Activated CD8-positive, alpha-beta T cell treated with anti-CD3 and anti-CD28 coated beads, Interleukin-2, amount 10 ng/mL, durations not matched to agents 7 days and 5 days (primary cell): ENCODE data around the gene PTGIR. TPM values are rescaled to one million over a fixed set of nuclear protein-coding genes. Genes with fewer than 3 reads are reported as not detected.

Source experiments
- ATAC-seq: fragments of 150-1000 bp; cut with Tn5 transposase; one replicate; pipeline ENCODE4 v1.10.0; 2021; ENCODE audit warnings: moderate library complexity
- CTCF ChIA-PET: fragments of 350-600 bp; sonication (Branson Sonifier 250); formaldehyde crosslinking; loops from one replicate; lab custom pipeline; 2021; ENCODE audit warnings: antibody characterized with exemption; lab: Charles Lee
- POLR2A ChIA-PET: fragments of 350-600 bp; sonication (Branson Sonifier 250); formaldehyde crosslinking; loops from one replicate; lab custom pipeline; 2021; ENCODE audit warnings: antibody characterized with exemption; lab: Charles Lee
- DNase-seq: peaks from one replicate; pipeline ENCODE4 v3.0.0-alpha.2; 2020
- H3K27ac Mint-ChIP-seq: one replicate; pipeline ENCODE4 v1.8.0; 2021; ENCODE audit warnings: mild to moderate bottlenecking, mixed read lengths
- H3K27me3 Mint-ChIP-seq: one replicate; pipeline ENCODE4 v1.8.0; 2021; ENCODE audit warnings: low read depth, mixed read lengths
- H3K36me3 Mint-ChIP-seq: one replicate; pipeline ENCODE4 v1.8.0; 2021; ENCODE audit warnings: low read depth, mixed read lengths
- H3K4me1 Mint-ChIP-seq: one replicate; pipeline ENCODE4 v1.8.0; 2021; ENCODE audit warnings: low read depth, mixed read lengths
- H3K4me3 Mint-ChIP-seq: one replicate; pipeline ENCODE4 v1.8.0; 2021; ENCODE audit warnings: mild to moderate bottlenecking, mixed read lengths
- H3K9me3 Mint-ChIP-seq: one replicate; pipeline ENCODE4 v1.8.0; 2022; ENCODE audit warnings: mixed read lengths; ENCODE audit not compliant: insufficient read depth
- total RNA-seq, 2 experiments: library from RNA; stranded (reverse); gene quantifications; one replicate each; pipeline ENCODE4 v1.2.3, GENCODE V29; 2021

Gene PTGIR
- total RNA-seq, 2 experiments from 2014 or later = 8.8 to 10.4 TPM

- peaks cover 46% of the 10 kb centered on the region for H3K36me3 Mint-ChIP-seq
- H3K4me1 Mint-ChIP-seq = peaks cover 37% of the 10 kb centered on the region
- H3K9me3 Mint-ChIP-seq = peaks cover 17% of the 10 kb centered on the region
Observed at GRCh38 chr19:46600384-46601317, 24.2 kb downstream of the PTGIR start.

GRCh38 chr19:46599716-46600373 is 25.0 kb downstream of the PTGIR start:
- H3K36me3 Mint-ChIP-seq = peaks cover 42% of the 10 kb centered on the region
- H3K4me3 Mint-ChIP-seq = peak overlapping the region; percentile 100
- no peak for ATAC-seq
- H3K27me3 Mint-ChIP-seq = peaks cover 3% of the 10 kb centered on the region
- ChIA-PET POLR2A (interaction anchor here (0.6 to 4.1 kb wide), 19 partner anchors 11 to 513 kb away, joined by 3 to 84 read pairs (median 6); partner anchors contain the start of genes DACT3, SLC1A5 and ZC3H4), CTCF (interaction anchor here (0.8 to 6.7 kb wide), 14 partner anchors 11 to 128 kb away, joined by 3 to 84 read pairs (median 6); partner anchors contain the start of genes DACT3 and PRKD2)
- peaks cover 17% of the 10 kb centered on the region for H3K9me3 Mint-ChIP-seq
- H3K4me1 Mint-ChIP-seq = peaks cover 34% of the 10 kb centered on the region
- peak overlapping the region; percentile 100 for H3K27ac Mint-ChIP-seq
- DNase-seq = peak; percentile 31

More at GRCh38 chr19:46600384-46601317, 24.2 kb downstream of the PTGIR start:
- CTCF ChIA-PET = interaction anchor here (0.6 to 6.7 kb wide), 15 partner anchors 12 to 748 kb away, joined by 3 to 84 read pairs (median 4); partner anchors contain the start of genes DACT3, DHX34 and PRKD2
- ATAC-seq (peak; percentile 91), DNase-seq (peak; percentile 98)
- Mint-ChIP-seq H3K27me3 (peaks cover 3% of the 10 kb centered on the region), H3K4me3 (peak overlapping the region; percentile 100), H3K27ac (peak overlapping the region; percentile 100)
- POLR2A ChIA-PET = interaction anchor here (0.5 to 4.1 kb wide), 30 partner anchors 10 to 674 kb away, joined by 3 to 84 read pairs (median 4); partner anchors contain the start of genes DACT3, SLC1A5 and ZC3H4

- Mint-ChIP-seq H3K4me3 (no peak overlapping the region), H3K27me3 (peaks cover 3% of the 10 kb centered on the region), H3K9me3 (peaks cover 17% of the 10 kb centered on the region), H3K36me3 (peaks cover 34% of the 10 kb centered on the region), H3K27ac (no peak overlapping the region), H3K4me1 (peaks cover 22% of the 10 kb centered on the region)
- CTCF ChIA-PET = interaction anchor here (0.8 to 6.7 kb wide), 7 partner anchors 14 to 84 kb away, joined by 3 to 84 read pairs (median 7); partner anchors contain the start of gene DACT3
- POLR2A ChIA-PET = interaction anchor here (1.0 kb wide), 1 partner anchor 13 kb away, joined by 3 read pairs; no protein-coding TSS in a partner anchor
- DNase-seq = no peak
- ATAC-seq = no peak
Observed at GRCh38 chr19:46598372-46598917, 26.4 kb downstream of the PTGIR start.

DNA sequence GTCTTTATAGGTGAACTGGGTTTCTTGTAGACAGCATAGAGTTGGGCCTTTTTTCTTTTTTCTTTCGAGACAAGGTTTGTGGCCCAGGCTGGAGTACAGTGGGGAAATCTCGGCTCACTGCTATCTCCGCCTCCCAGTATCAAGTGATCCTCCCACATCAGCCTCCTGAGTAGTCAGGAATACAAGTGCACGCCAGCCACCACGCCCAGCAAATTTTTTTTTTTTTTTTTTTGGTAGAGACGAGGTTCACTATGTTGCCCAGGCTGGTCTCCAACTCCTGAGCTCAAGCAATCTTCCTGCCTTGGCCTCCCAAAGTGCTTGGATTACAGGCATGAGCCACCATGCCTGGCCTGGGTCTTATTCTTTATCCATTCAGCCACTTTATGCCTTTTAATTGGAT is 28.9 kb downstream of the PTGIR start:
- Mint-ChIP-seq H3K4me3 (no peak overlapping the region), H3K27me3 (peaks cover 6% of the 10 kb centered on the region), H3K27ac (no peak overlapping the region), H3K4me1 (peaks cover 9% of the 10 kb centered on the region), H3K9me3 (peaks cover 17% of the 10 kb centered on the region), H3K36me3 (peaks cover 16% of the 10 kb centered on the region)
- DNase-seq (no peak), ATAC-seq (no peak)
- ChIA-PET POLR2A (no interaction called here), CTCF (interaction anchor here (1.7 to 3.2 kb wide), 2 partner anchors 16 to 66 kb away, joined by 5 to 11 read pairs; partner anchors contain the start of gene DACT3)

DNA sequence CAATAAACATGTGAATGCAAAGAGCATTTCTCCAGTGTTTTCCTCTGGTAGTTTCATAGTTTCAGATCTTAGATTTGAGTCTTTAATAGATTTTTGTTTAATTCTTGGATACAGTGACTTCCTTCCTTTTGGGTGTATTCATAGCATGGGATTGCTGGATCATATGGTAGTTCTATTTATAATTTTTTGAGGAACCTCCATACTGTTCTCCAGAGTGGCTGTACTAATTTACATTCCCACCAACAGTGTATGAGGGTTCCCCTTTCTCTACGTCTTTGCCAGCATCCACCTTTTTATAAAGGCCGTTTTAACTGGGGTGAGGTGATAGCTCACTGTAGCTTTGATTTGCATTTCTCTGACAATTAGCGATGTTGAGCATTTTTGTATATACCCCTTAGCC is 33.0 kb downstream of the PTGIR start:
- Mint-ChIP-seq H3K4me1 (no peaks in the 10 kb centered on the region), H3K9me3 (no peaks in the 10 kb centered on the region), H3K27me3 (peaks cover 10% of the 10 kb centered on the region), H3K4me3 (no peak overlapping the region), H3K27ac (no peak overlapping the region), H3K36me3 (no peaks in the 10 kb centered on the region)
- POLR2A ChIA-PET = no interaction called here
- no peak for DNase-seq
- CTCF ChIA-PET = no interaction called here
- no peak for ATAC-seq

DNA sequence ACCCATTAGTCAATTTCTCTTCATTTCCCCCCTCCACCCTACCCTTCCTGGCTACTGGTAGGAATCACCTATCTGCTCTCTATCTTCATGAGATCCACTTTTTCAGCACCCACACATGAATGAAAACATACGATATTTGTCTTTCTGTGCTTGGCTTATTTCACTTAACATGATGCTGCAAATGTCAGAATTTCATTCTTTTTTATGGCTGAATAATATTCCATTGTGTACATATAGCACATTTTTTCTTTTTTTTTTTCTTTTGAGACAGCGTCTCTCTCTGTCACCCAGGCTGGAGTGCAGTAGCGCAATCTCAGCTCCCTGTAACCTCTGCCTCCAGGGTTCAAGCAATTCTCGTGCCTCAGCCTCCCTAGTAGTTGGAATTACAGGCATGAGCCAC is 33.6 kb downstream of the PTGIR start:
- Mint-ChIP-seq H3K4me3 (no peak overlapping the region), H3K36me3 (no peaks in the 10 kb centered on the region), H3K27me3 (peaks cover 10% of the 10 kb centered on the region), H3K4me1 (no peaks in the 10 kb centered on the region), H3K9me3 (no peaks in the 10 kb centered on the region), H3K27ac (no peak overlapping the region)
- ATAC-seq = no peak
- DNase-seq = no peak
- ChIA-PET CTCF (no interaction called here), POLR2A (no interaction called here)

- CTCF ChIA-PET = interaction anchor here (0.9 to 2.0 kb wide), 2 partner anchors 8 to 13 kb away, joined by 3 to 8 read pairs; partner anchors contain the start of gene CALM3
- Mint-ChIP-seq H3K36me3 (no peaks in the 10 kb centered on the region), H3K9me3 (no peaks in the 10 kb centered on the region), H3K4me3 (no peak overlapping the region), H3K27ac (no peak overlapping the region), H3K4me1 (peaks cover 3% of the 10 kb centered on the region), H3K27me3 (peaks cover 12% of the 10 kb centered on the region)
- no peak for DNase-seq
- no peak for ATAC-seq
- POLR2A ChIA-PET = no interaction called here
Observed at GRCh38 chr19:46587861-46588260, 37.0 kb downstream of the PTGIR start.

GRCh38 chr19:46586294-46586693 is 38.6 kb downstream of the PTGIR start:
- Mint-ChIP-seq H3K9me3 (no peaks in the 10 kb centered on the region), H3K36me3 (no peaks in the 10 kb centered on the region), H3K27ac (no peak overlapping the region), H3K4me1 (peaks cover 3% of the 10 kb centered on the region), H3K4me3 (no peak overlapping the region), H3K27me3 (peaks cover 12% of the 10 kb centered on the region)
- no peak for ATAC-seq
- CTCF ChIA-PET = no interaction called here
- DNase-seq = no peak
- POLR2A ChIA-PET = no interaction called here

- ChIA-PET POLR2A (no interaction called here), CTCF (no interaction called here)
- no peak for ATAC-seq
Observed at GRCh38 chr19:46585539-46585938, 39.4 kb downstream of the PTGIR start.

DNA sequence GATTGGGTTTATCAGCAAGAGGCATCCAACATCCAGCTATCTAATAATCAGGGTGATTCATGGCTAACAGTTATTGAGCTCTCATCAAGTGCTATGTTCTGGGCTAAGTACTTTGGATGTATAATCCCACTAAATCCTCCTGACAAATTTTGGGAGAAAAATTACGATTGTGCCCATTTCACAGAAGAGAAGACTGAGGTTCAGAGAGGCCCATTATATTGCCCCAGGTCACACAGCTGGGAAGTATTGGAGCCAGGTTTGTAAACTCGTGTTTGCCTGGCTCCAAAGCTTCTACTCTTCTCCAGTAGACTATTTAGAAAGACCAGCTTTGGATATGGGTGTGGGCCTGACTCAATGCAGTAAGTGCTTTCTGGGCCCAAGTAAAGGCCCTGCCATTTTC is 44.6 kb downstream of the PTGIR start:
- Mint-ChIP-seq H3K9me3 (no peaks in the 10 kb centered on the region), H3K4me3 (no peak overlapping the region), H3K4me1 (peaks cover 14% of the 10 kb centered on the region), H3K36me3 (no peaks in the 10 kb centered on the region), H3K27me3 (peaks cover 7% of the 10 kb centered on the region), H3K27ac (no peak overlapping the region)
- CTCF ChIA-PET = interaction anchor here (1.0 to 2.2 kb wide), 11 partner anchors 8 to 81 kb away, joined by 3 to 10 read pairs (median 5); partner anchors contain the start of gene DACT3
- ATAC-seq = no peak
- DNase-seq = no peak
- POLR2A ChIA-PET = interaction anchor here (1.3 to 1.5 kb wide), 2 partner anchors 20 to 22 kb away, joined by 3 to 5 read pairs; partner anchors contain the start of gene CALM3

More at GRCh38 chr19:46585539-46585938, 39.4 kb downstream of the PTGIR start:
- Mint-ChIP-seq H3K4me3 (no peak overlapping the region), H3K27ac (no peak overlapping the region), H3K4me1 (peaks cover 3% of the 10 kb centered on the region), H3K27me3 (peaks cover 13% of the 10 kb centered on the region), H3K9me3 (no peaks in the 10 kb centered on the region), H3K36me3 (no peaks in the 10 kb centered on the region)
- DNase-seq = no peak
